K562 (cell line): ENCODE measurements around the gene CBX8. TPM values are rescaled to one million over a fixed set of nuclear protein-coding genes. Genes with fewer than 3 reads are reported as not detected.
A peak's percentile ranks its signal among the peaks of the same experiment; 100 is the strongest.

Source experiments
- ATAC-seq: fragments of 200-7000 bp; cut with Tn5 transposase; 3 replicates; pipeline ENCODE4 v1.9.1; 2020; ENCODE audit warnings: moderate library complexity
- BruUV-seq: library from RNA; stranded (reverse); fragments of 400-500 nt; replicated peaks from 2 replicates; lab custom pipeline; 2021; lab: Mats Ljungman, UMichigan
- CTCF ChIA-PET: fragments of 300-600 bp; formaldehyde crosslinking; extraction: SDS; loops from one replicate; lab custom pipeline; 2021; ENCODE audit warnings: low intra/inter-chr PET ratio; lab: Yijun Ruan, JAX
- POLR2A ChIA-PET: fragments of 300-600, 350-650 bp; sonication (Branson Sonifier 250); formaldehyde crosslinking; extraction: SDS; loops from one replicate; lab custom pipeline; 2021; ENCODE audit warnings: antibody characterized with exemption, inconsistent platforms; lab: Yijun Ruan, JAX
- DNase-seq, 4 experiments: peaks; one replicate each; pipeline versions ENCODE4 v3.0.0 to v3.0.0-alpha.2; 2011 to 2018; ENCODE audit warnings: low spot score in 3 of 4, mixed read lengths in 3 of 4; ENCODE audit errors: extremely low read depth in 1 of 4
- FAIRE-seq: peaks from 2 replicates; lab custom pipeline; 2011; peaks lifted over from hg19 to GRCh38; lab: Jason Lieb, UNC
- H2AFZ ChIP-seq: 2 replicates; pipeline ENCODE4 v1.6.0; 2011; ENCODE audit warnings: low read depth, low read length, control low read depth, inconsistent platforms
- H3K27ac ChIP-seq: fragments of 200-600 bp; 3 replicates; pipeline ENCODE4 v1.8.0; 2011; ENCODE audit warnings: low read depth, mild to moderate bottlenecking, control low read depth, inconsistent platforms, low read length, moderate library complexity, mixed read lengths; ENCODE audit errors: extremely low read depth
- H3K27me3 ChIP-seq, 2 experiments: fragments of 300-600 bp in 1 of 2; 2 replicates in 1 of 2; 3 replicates in 1 of 2; pipeline versions ENCODE4 v1.6.0 to v1.8.0; 2011; ENCODE audit warnings: inconsistent platforms in 2 of 2, low read length in 2 of 2, mild to moderate bottlenecking in 1 of 2, mixed read lengths in 1 of 2, moderate library complexity in 1 of 2; ENCODE audit not compliant: control insufficient read depth in 2 of 2, insufficient read depth in 2 of 2
- H3K36me3 ChIP-seq: fragments of 300-600 bp; 3 replicates; pipeline ENCODE4 v1.8.0; 2011; ENCODE audit warnings: mild to moderate bottlenecking, low read length, inconsistent platforms; ENCODE audit not compliant: control insufficient read depth, insufficient read depth
- H3K4me1 ChIP-seq, 2 experiments: fragments of 200-600 bp in 1 of 2; replicated peaks in 1 of 2; 2 replicates in 1 of 2; 3 replicates in 1 of 2; pipeline versions ENCODE4 v1.5.1 to v1.8.0; 2011; ENCODE audit warnings: inconsistent platforms in 2 of 2, low read length in 2 of 2, mild to moderate bottlenecking in 1 of 2, mixed read lengths in 1 of 2, moderate library complexity in 1 of 2; ENCODE audit not compliant: control insufficient read depth in 2 of 2, insufficient read depth in 2 of 2
- H3K4me2 ChIP-seq: 2 replicates; pipeline ENCODE4 v1.6.1; 2011; ENCODE audit warnings: low read length, control low read depth, inconsistent platforms, mixed read lengths; ENCODE audit not compliant: insufficient read depth
- H3K4me3 ChIP-seq: fragments of 200-600 bp; sonication (generic), shearing (Covaris generic); 2 replicates; pipeline ENCODE4 v1.5.1; 2016; ENCODE audit warnings: control low read depth, inconsistent platforms
- H3K79me2 ChIP-seq: fragments of 200-600 bp; 3 replicates; pipeline ENCODE4 v1.8.0; 2011; ENCODE audit warnings: low read length, inconsistent platforms; ENCODE audit not compliant: control insufficient read depth, insufficient read depth
- H3K9ac ChIP-seq, 2 experiments: 2 replicates each; pipeline versions ENCODE4 v1.6.0 to v1.6.1; 2011; ENCODE audit warnings: low read depth in 2 of 2, low read length in 2 of 2, control low read depth in 1 of 2, inconsistent platforms in 1 of 2, mild to moderate bottlenecking in 1 of 2, mixed read lengths in 1 of 2; ENCODE audit not compliant: insufficient read depth in 1 of 2
- H3K9me1 ChIP-seq: one replicate; pipeline ENCODE4 v1.6.0; 2011; ENCODE audit warnings: inconsistent platforms, mild to moderate bottlenecking, low read length, moderate library complexity; ENCODE audit not compliant: control insufficient read depth, insufficient read depth
- H3K9me3 ChIP-seq: replicated peaks from 2 replicates; pipeline ENCODE4 v1.5.1; 2011; ENCODE audit warnings: low read depth, low read length, inconsistent platforms; ENCODE audit not compliant: control insufficient read depth, insufficient read depth
- H4K20me1 ChIP-seq: replicated peaks from 2 replicates; pipeline ENCODE4 v1.6.1; 2011; ENCODE audit warnings: low read length, inconsistent platforms, mixed read lengths; ENCODE audit not compliant: control insufficient read depth, insufficient read depth
- ARNT ChIP-seq, 2 experiments: fragments of 450-650 bp; IDR thresholded peaks; 2 replicates each; pipeline ENCODE4 v1.6.1; 2016; ENCODE audit warnings: mild to moderate bottlenecking in 1 of 2
- ATF7 ChIP-seq: fragments of 450-650 bp; IDR thresholded peaks from 2 replicates; pipeline ENCODE4 v1.7.1; 2014; ENCODE audit warnings: mild to moderate bottlenecking, moderate library complexity
- DEAF1 ChIP-seq: fragments of 450-650 bp; formaldehyde crosslinking; IDR thresholded peaks from 2 replicates; pipeline ENCODE4 v1.4.0; 2020; ENCODE audit warnings: mild to moderate bottlenecking, moderate library complexity
- ETS1 ChIP-seq: conservative IDR thresholded peaks from 2 replicates; pipeline ENCODE4 v1.6.1; 2011; ENCODE audit warnings: low read depth, mild to moderate bottlenecking, low read length; ENCODE audit not compliant: control insufficient read depth
- FIP1L1 ChIP-seq: fragments of 200-400 bp; formaldehyde crosslinking; IDR thresholded peaks from 2 replicates; pipeline ENCODE4 v1.6.1; 2018; ENCODE audit warnings: mild to moderate bottlenecking, low read depth, low read length; ENCODE audit not compliant: poor library complexity, severe bottlenecking
- GATAD2B ChIP-seq: fragments of 450-650 bp; IDR thresholded peaks from 2 replicates; pipeline ENCODE4 v1.6.1; 2017; ENCODE audit warnings: mild to moderate bottlenecking, borderline replicate concordance
- HLTF ChIP-seq: fragments of 450-650 bp; IDR thresholded peaks from 2 replicates; pipeline ENCODE4 v1.6.1; 2016
- KDM5B ChIP-seq: fragments of 200-600 bp; sonication (generic); IDR thresholded peaks from 2 replicates; pipeline ENCODE4 v1.6.1; 2012; ENCODE audit warnings: low read depth, mild to moderate bottlenecking, moderate library complexity, low read length, control low read depth, inconsistent platforms; ENCODE audit not compliant: insufficient replicate concordance
- MAZ ChIP-seq, 2 experiments: fragments of 450-650 bp in 1 of 2; sonication (generic) in 1 of 2; formaldehyde crosslinking; IDR thresholded peaks in 1 of 2; conservative IDR thresholded peaks in 1 of 2; 2 replicates each; pipeline versions ENCODE4 v1.4.0 to v1.5.0; 2020; ENCODE audit warnings: mild to moderate bottlenecking in 1 of 2, missing genetic modification reagents in 1 of 2
- MTA3 ChIP-seq: fragments of 450-650 bp; formaldehyde crosslinking; IDR thresholded peaks from 2 replicates; pipeline ENCODE4 v1.6.1; 2017; ENCODE audit warnings: mild to moderate bottlenecking, borderline replicate concordance
- NR2F6 ChIP-seq: fragments of 450-650 bp; formaldehyde crosslinking; IDR thresholded peaks from 2 replicates; pipeline ENCODE4 v1.4.0; 2020; ENCODE audit warnings: mild to moderate bottlenecking
- PML ChIP-seq: IDR thresholded peaks from 2 replicates; pipeline ENCODE4 v1.6.1; 2012; ENCODE audit warnings: low read length, inconsistent platforms
- SP1 ChIP-seq: sonication (generic); formaldehyde crosslinking; IDR thresholded peaks from 2 replicates; pipeline ENCODE4 v1.8.1; 2022; ENCODE audit warnings: mild to moderate bottlenecking, missing genetic modification reagents
- STAG1 ChIP-seq: sonication (generic); formaldehyde crosslinking; IDR thresholded peaks from 2 replicates; pipeline ENCODE4 v1.5.0; 2020; ENCODE audit warnings: missing genetic modification reagents, borderline replicate concordance
- XRCC4 ChIP-seq: IDR thresholded peaks from one replicate; pipeline ENCODE4 v1.6.1; 2011; ENCODE audit not compliant: insufficient read depth, insufficient read length; ENCODE audit errors: extremely low read depth
- ZBTB17 ChIP-seq: fragments of 450-650 bp; formaldehyde crosslinking; IDR thresholded peaks from 2 replicates; pipeline ENCODE4 v1.4.0; 2020; ENCODE audit warnings: mild to moderate bottlenecking
- ZNF124 ChIP-seq: sonication (generic); formaldehyde crosslinking; IDR thresholded peaks from 2 replicates; pipeline ENCODE4 v1.8.1; 2022; ENCODE audit warnings: missing genetic modification reagents
- ZNF699 ChIP-seq: fragments of 250-450 bp; sonication (Bioruptor Pico); IDR thresholded peaks from 2 replicates; pipeline ENCODE4 v1.8.0; 2021; ENCODE audit warnings: mild to moderate bottlenecking, moderate library complexity; ENCODE audit not compliant: insufficient replicate concordance
- ZNF766 ChIP-seq: fragments of 200-800 bp; sonication (Bioruptor generic); conservative IDR thresholded peaks from 2 replicates; pipeline ENCODE4 v1.6.1; 2016; ENCODE audit warnings: missing genetic modification characterization, missing compliant biosample characterization
- WGBS: fragments of 100-300 bp; shearing (Covaris generic); methylation state at CpG from one replicate; pipeline ENCODE4 v1.1.6; 2016; ENCODE audit warnings: low coverage, mixed read lengths; ENCODE audit not compliant: insufficient coverage; ENCODE audit errors: missing lambda C conversion rate; 5-methylcytosine and 5-hydroxymethylcytosine counted together
- in situ Hi-C: fragments of 300-500 bp; cut with MboI; formaldehyde crosslinking; loops from 4 replicates; pipeline ENCODE4 v1.15.0; 2018; ENCODE audit warnings: inconsistent platforms, mixed read lengths
- intact Hi-C: fragments of 100-400 bp; cut with micrococcal nuclease; formaldehyde crosslinking; loops from 2 replicates; pipeline ENCODE4 v1.14.2; 2022
- polyA plus RNA-seq, 8 experiments: library from polyadenylated mRNA; depleted of rRNA in 4 of 8; stranded (reverse) in 5 of 8; unstranded in 3 of 8; fragments of >200 nt; fragmentation: Nextera tagmentation in 2 of 8; fragmentation: Illumina TruSeq in 1 of 8; extraction: Ambion mirVana in 2 of 8; extraction: Trizol in 1 of 8; gene quantifications; 2 replicates each; pipeline versions ENCODE4 v1.2.1 to v1.2.3, GENCODE V29; 2011 to 2014; ENCODE audit warnings: inconsistent platforms in 1 of 8, missing spikeins in 1 of 8
- total RNA-seq, 7 experiments: library from RNA; depleted of rRNA in 6 of 7; stranded (reverse); fragments of >200 nt in 6 of 7; fragmentation: Illumina TruSeq in 2 of 7; extraction: Trizol in 2 of 7; gene quantifications; 2 replicates each; pipeline versions ENCODE4 v1.2.1 to v1.2.3, GENCODE V29; 2011 to 2021; ENCODE audit warnings: low replicate concordance in 1 of 7

The CBX8 gene
- total and polyA plus RNA-seq, 9 of the 15 experiments (the other 6 are each of a cell fraction or from before 2014, with no cell fraction given): 0.08 to 11.9 (median 2.6) TPM

- DNase-seq (peak; percentile 64 to 87 (median 82)), FAIRE-seq (no peak), ATAC-seq (peak; percentile 92)
- Histone ChIP-seq H3K36me3 (peaks cover 16% of the 10 kb centered on the region; the same call in 1 of the 3 replicates), H2AFZ (peak overlapping the region; percentile 84), H3K4me3 (no peak overlapping the region), H3K9me3 (no peaks in the 10 kb centered on the region), H3K27me3 (no peaks in the 10 kb centered on the region), H3K9me1 (no peaks in the 10 kb centered on the region), H3K4me2 (peak overlapping the region; percentile 31; the same call in 1 of the 2 replicates), H3K27ac (no peak overlapping the region), H4K20me1 (no peaks in the 10 kb centered on the region), H3K79me2 (peaks cover 5% of the 10 kb centered on the region; the same call in 1 of the 3 replicates), H3K9ac (peak overlapping the region; percentile 10 to 83; a peak in 3 of 4 replicates), H3K4me1 (peaks cover 3 to 45% of the 10 kb centered on the region in 2 experiments; a peak in 4 of 5 replicates)
- in situ Hi-C loops (loop anchor here (5.0 kb wide), 1 partner anchor 43 kb away; no protein-coding TSS in a partner anchor), intact Hi-C loops (loop anchor here (1.0 to 5.0 kb wide), 2 partner anchors 43 to 126 kb away; no protein-coding TSS in a partner anchor)
- ChIA-PET POLR2A (interaction anchor here (0.7 to 1.8 kb wide), 3 partner anchors 10 to 155 kb away, joined by 3 to 10 read pairs (median 3); no protein-coding TSS in a partner anchor), CTCF (interaction anchor here (0.6 to 2.3 kb wide), 8 partner anchors 8 to 201 kb away, joined by 3 to 18 read pairs (median 5); no protein-coding TSS in a partner anchor)
- no TSS peak for BruUV-seq
- WGBS: 46% methylated on average over 36 of the region's 74 CpGs
- TF ChIP-seq ATF7 (0 out of 2 replicates have a peak, but pooled peaks have one; percentile 17), NR2F6 (CRISPR knock-in tag) (no peak), STAG1 (CRISPR knock-in tag) (peak; percentile 61; the same call in 1 of the 2 replicates), MAZ (CRISPR knock-in tag; conservative IDR thresholded peaks at IDR 0.05 in 1 of 2, IDR thresholded peaks at IDR 0.05 in 1 of 2) (peak in 1 of 2 experiments; percentile 83; a peak in 2 of 4 replicates), MTA3 (0 out of 2 replicates have a peak, but pooled peaks have one; percentile 42), ETS1 (0 out of 2 replicates have a peak, but pooled peaks have one; percentile 43), DEAF1 (CRISPR knock-in tag) (peak; percentile 63), KDM5B (no peak), ARNT (IDR thresholded peaks at IDR 0.05) (no peak), ZNF124 (CRISPR knock-in tag) (no peak), SP1 (CRISPR knock-in tag) (0 out of 2 replicates have a peak, but pooled peaks have one; percentile 32), FIP1L1 (peak; percentile 72), XRCC4 (no peak), ZNF766 (CRISPR knock-in tag) (no peak), PML (no peak), GATAD2B (peak; percentile 65; the same call in 1 of the 2 replicates), ZBTB17 (CRISPR knock-in tag) (no peak), HLTF (no peak), ZNF699 (CRISPR knock-in tag) (no peak)
Measured at GRCh38 chr17:79789943-79790804, 6.7 kb downstream of the CBX8 start.
